Liver (tissue), 9 donors: ENCODE results near the gene PANK2. TPM values are rescaled to one million over a fixed set of nuclear protein-coding genes. Genes with fewer than 3 reads are reported as not detected.
"Not testable (repeated sequence)": the region's sequence is repeated elsewhere in the genome, so short reads cannot be mapped to it uniquely, and the experiment has no call there.

Experiments used
- DNase-seq: peaks from one replicate; pipeline ENCODE4 v3.0.0-alpha.2; 2017; ENCODE audit warnings: low spot score
- H3K27ac ChIP-seq, 2 donors: one replicate each; pipeline ENCODE4 v1.7.0; 2013; ENCODE audit warnings: inconsistent platforms in 2 of 2, low read length in 2 of 2, control low read depth in 1 of 2, low read depth in 1 of 2, mild to moderate bottlenecking in 1 of 2
- H3K27me3 ChIP-seq, 4 donors: one replicate each; pipeline versions ENCODE4 v1.6.1 to v1.7.0; 2013; ENCODE audit warnings: low read length in 3 of 4, inconsistent platforms in 1 of 4, mild to moderate bottlenecking in 1 of 4, moderate library complexity in 1 of 4; ENCODE audit not compliant: control insufficient read depth in 4 of 4, insufficient read depth in 4 of 4
- H3K36me3 ChIP-seq, 4 donors: one replicate each; pipeline versions ENCODE4 v1.6.1 to v1.7.0; 2013; ENCODE audit warnings: low read length in 3 of 4, mild to moderate bottlenecking in 3 of 4, low read depth in 1 of 4, moderate library complexity in 1 of 4; ENCODE audit not compliant: control insufficient read depth in 4 of 4, insufficient read depth in 3 of 4
- H3K4me1 ChIP-seq, 4 donors: one replicate each; pipeline versions ENCODE4 v1.6.1 to v1.7.0; 2013; ENCODE audit warnings: low read length in 3 of 4, mild to moderate bottlenecking in 3 of 4, moderate library complexity in 1 of 4; ENCODE audit not compliant: control insufficient read depth in 4 of 4, insufficient read depth in 4 of 4
- H3K4me3 ChIP-seq, 3 donors: one replicate each; pipeline versions ENCODE4 v1.6.1 to v1.7.0; 2013; ENCODE audit warnings: low read length in 3 of 3, control low read depth in 1 of 3, low read depth in 1 of 3, mild to moderate bottlenecking in 1 of 3
- H3K9ac ChIP-seq, 2 donors: one replicate each; pipeline ENCODE4 v1.7.0; 2013; ENCODE audit warnings: low read length in 2 of 2, mild to moderate bottlenecking in 2 of 2, moderate library complexity in 2 of 2, control low read depth in 1 of 2, low read depth in 1 of 2
- H3K9me3 ChIP-seq, 4 donors: one replicate each; pipeline versions ENCODE4 v1.6.1 to v1.7.0; 2013; ENCODE audit warnings: low read length in 3 of 4; ENCODE audit not compliant: control insufficient read depth in 4 of 4
- EGR1 ChIP-seq, 2 donors: IDR thresholded peaks; 2 replicates each; pipeline ENCODE4 v1.6.1; 2016 to 2018; ENCODE audit warnings: antibody characterized with exemption in 2 of 2, low read depth in 2 of 2
- FOXA1 ChIP-seq: IDR thresholded peaks from 2 replicates; pipeline ENCODE4 v1.6.1; 2016; ENCODE audit warnings: antibody characterized with exemption
- FOXA2 ChIP-seq: IDR thresholded peaks from 2 replicates; pipeline ENCODE4 v1.6.1; 2016; ENCODE audit warnings: antibody characterized with exemption
- GABPA ChIP-seq, 2 donors: IDR thresholded peaks in 1 of 2; conservative IDR thresholded peaks in 1 of 2; 2 replicates each; pipeline ENCODE4 v1.6.1; 2016; ENCODE audit warnings: antibody characterized with exemption in 2 of 2, mild to moderate bottlenecking in 1 of 2, moderate library complexity in 1 of 2
- HNF4A ChIP-seq, 2 donors: conservative IDR thresholded peaks; 2 replicates each; pipeline ENCODE4 v1.6.1; 2016; ENCODE audit warnings: antibody characterized with exemption in 2 of 2, mild to moderate bottlenecking in 2 of 2
- HNF4G ChIP-seq: IDR thresholded peaks from 2 replicates; pipeline ENCODE4 v1.6.1; 2016; ENCODE audit warnings: antibody characterized with exemption
- JUND ChIP-seq, 2 donors: IDR thresholded peaks; 2 replicates each; pipeline ENCODE4 v1.6.1; 2016; ENCODE audit warnings: antibody characterized with exemption in 2 of 2
- NR2F2 ChIP-seq: IDR thresholded peaks from 2 replicates; pipeline ENCODE4 v1.6.1; 2016; ENCODE audit warnings: antibody characterized with exemption
- RAD21 ChIP-seq, 2 donors: IDR thresholded peaks; 2 replicates each; pipeline ENCODE4 v1.6.1; 2016; ENCODE audit warnings: antibody characterized with exemption in 2 of 2, mild to moderate bottlenecking in 2 of 2
- RXRA ChIP-seq, 2 donors: IDR thresholded peaks; 2 replicates each; pipeline ENCODE4 v1.6.1; 2017 to 2018; ENCODE audit warnings: antibody characterized with exemption in 2 of 2, mild to moderate bottlenecking in 1 of 2
- SP1 ChIP-seq: IDR thresholded peaks from 2 replicates; pipeline ENCODE4 v1.6.1; 2018; ENCODE audit warnings: antibody characterized with exemption, mild to moderate bottlenecking
- TAF1 ChIP-seq: conservative IDR thresholded peaks from 2 replicates; pipeline ENCODE4 v1.6.1; 2016; ENCODE audit warnings: antibody characterized with exemption, mild to moderate bottlenecking
- YY1 ChIP-seq: IDR thresholded peaks from 2 replicates; pipeline ENCODE4 v1.6.1; 2016; ENCODE audit warnings: antibody characterized with exemption, mild to moderate bottlenecking
- WGBS: extraction: QIAGEN DNeasy Blood & Tissue Kit; methylation state at CpG from one replicate; pipeline ENCODE4 v1.1.7; 2013; 5-methylcytosine and 5-hydroxymethylcytosine counted together
- polyA plus RNA-seq, 2 donors: library from polyadenylated mRNA; stranded (reverse) in 1 of 2; unstranded in 1 of 2; fragments of 200-250 nt in 1 of 2; fragments of >200 nt in 1 of 2; fragmentation: Nextera tagmentation in 1 of 2; extraction: Ambion mirVana in 1 of 2; gene quantifications; one replicate each; pipeline versions ENCODE4 v1.2.1 to v1.2.3, GENCODE V29; 2013 to 2015
- total RNA-seq, 2 donors: library from RNA; depleted of rRNA; stranded (reverse); fragments of >200 nt; gene quantifications; one replicate each; pipeline ENCODE4 v1.2.3, GENCODE V29; 2014
- TF ChIP-seq, protein P1 (sequence below): fragments of 150-350 bp; IDR thresholded peaks from 2 replicates; pipeline ENCODE4 v1.5.1; 2017; ENCODE audit warnings: improper control_type of control experiment, low read depth, low read length; ENCODE audit not compliant: missing input control
- TF ChIP-seq, protein P2 (sequence below): IDR thresholded peaks from 2 replicates; pipeline ENCODE4 v1.6.1; 2016; ENCODE audit warnings: antibody characterized with exemption, mild to moderate bottlenecking
- TF ChIP-seq, protein P3 (sequence below): IDR thresholded peaks from 2 replicates; pipeline ENCODE4 v1.6.1; 2016; ENCODE audit warnings: antibody characterized with exemption
- TF ChIP-seq, protein P4 (sequence below): IDR thresholded peaks from 2 replicates; pipeline ENCODE4 v1.6.1; 2016; ENCODE audit warnings: antibody characterized with exemption
- TF ChIP-seq, protein P5 (sequence below): IDR thresholded peaks from 2 replicates; pipeline ENCODE4 v1.6.1; 2016; ENCODE audit warnings: antibody characterized with exemption
- donor health status: healthy.
- donor health status: healthy.
- donor health status: healthy.
- donor health status: healthy.
- donor health status: healthy.

PANK2 gene
- total RNA-seq (10 to 100 TPM; 21.1 to 27.7 TPM), polyA plus RNA-seq (10 to 100 TPM; 10.6 to 10.8 TPM)

DNA sequence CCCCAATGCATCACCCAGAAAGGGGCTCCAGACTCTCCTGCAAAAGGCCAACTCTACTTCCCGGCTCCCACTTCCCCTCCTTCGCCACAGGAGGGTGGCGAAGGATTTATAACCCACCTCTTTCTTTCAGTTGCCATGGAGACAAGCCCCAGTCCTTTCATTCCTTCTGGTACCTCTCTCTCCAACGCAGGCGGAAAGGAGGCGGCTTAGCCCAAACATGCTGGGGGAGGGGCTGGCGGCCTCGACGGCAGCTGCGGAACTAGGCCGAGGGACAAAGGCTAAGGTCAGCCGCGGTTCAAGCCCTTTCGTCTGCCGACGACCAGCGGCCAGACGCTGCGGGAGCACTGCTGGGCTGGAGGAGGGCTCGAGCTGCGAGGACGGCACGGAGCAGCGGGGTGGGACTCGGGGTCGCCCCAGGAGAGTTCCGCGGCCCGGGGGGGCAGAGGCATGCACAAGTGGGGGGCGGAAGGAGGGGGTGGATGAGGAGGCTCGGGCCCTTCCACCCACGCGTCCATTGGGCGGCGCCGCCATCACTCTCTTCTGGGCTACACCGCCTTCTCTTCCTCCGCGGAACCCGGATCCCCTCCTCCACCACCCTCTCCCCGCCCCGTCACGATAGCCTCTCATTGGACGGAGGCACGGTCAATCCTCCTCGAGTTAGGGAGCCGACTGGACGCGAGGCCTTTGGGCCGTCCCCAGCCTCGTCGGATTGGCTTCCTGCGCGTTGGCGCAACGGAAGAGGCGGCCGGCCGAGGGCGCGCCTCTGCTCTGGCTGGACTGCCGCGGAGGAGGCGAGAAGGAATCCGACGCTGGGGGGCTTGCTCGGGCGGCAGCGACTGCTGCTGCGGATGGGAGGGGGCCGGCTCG is at the start of gene PANK2:
PANK2 (plus strand) TSS at position 766 of the 867 bp plus-strand sequence.
- H3K27me3 ChIP-seq: no peaks in the 10 kb centered on the region
- peak within 1 kb of the TSS; percentile 93 to 97 (median 95) for H3K4me3 ChIP-seq
- under 1% methylated on average over 72 of the region's 72 CpGs for WGBS
- DNase-seq: peak; percentile 98
- no peaks in the 10 kb centered on the region for H3K36me3 ChIP-seq
- H3K9ac ChIP-seq: peak within 1 kb of the TSS; percentile 86 to 88
- TF ChIP-seq, protein P1, sequence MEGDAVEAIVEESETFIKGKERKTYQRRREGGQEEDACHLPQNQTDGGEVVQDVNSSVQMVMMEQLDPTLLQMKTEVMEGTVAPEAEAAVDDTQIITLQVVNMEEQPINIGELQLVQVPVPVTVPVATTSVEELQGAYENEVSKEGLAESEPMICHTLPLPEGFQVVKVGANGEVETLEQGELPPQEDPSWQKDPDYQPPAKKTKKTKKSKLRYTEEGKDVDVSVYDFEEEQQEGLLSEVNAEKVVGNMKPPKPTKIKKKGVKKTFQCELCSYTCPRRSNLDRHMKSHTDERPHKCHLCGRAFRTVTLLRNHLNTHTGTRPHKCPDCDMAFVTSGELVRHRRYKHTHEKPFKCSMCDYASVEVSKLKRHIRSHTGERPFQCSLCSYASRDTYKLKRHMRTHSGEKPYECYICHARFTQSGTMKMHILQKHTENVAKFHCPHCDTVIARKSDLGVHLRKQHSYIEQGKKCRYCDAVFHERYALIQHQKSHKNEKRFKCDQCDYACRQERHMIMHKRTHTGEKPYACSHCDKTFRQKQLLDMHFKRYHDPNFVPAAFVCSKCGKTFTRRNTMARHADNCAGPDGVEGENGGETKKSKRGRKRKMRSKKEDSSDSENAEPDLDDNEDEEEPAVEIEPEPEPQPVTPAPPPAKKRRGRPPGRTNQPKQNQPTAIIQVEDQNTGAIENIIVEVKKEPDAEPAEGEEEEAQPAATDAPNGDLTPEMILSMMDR: peak; percentile 35
- TF ChIP-seq, protein P2, sequence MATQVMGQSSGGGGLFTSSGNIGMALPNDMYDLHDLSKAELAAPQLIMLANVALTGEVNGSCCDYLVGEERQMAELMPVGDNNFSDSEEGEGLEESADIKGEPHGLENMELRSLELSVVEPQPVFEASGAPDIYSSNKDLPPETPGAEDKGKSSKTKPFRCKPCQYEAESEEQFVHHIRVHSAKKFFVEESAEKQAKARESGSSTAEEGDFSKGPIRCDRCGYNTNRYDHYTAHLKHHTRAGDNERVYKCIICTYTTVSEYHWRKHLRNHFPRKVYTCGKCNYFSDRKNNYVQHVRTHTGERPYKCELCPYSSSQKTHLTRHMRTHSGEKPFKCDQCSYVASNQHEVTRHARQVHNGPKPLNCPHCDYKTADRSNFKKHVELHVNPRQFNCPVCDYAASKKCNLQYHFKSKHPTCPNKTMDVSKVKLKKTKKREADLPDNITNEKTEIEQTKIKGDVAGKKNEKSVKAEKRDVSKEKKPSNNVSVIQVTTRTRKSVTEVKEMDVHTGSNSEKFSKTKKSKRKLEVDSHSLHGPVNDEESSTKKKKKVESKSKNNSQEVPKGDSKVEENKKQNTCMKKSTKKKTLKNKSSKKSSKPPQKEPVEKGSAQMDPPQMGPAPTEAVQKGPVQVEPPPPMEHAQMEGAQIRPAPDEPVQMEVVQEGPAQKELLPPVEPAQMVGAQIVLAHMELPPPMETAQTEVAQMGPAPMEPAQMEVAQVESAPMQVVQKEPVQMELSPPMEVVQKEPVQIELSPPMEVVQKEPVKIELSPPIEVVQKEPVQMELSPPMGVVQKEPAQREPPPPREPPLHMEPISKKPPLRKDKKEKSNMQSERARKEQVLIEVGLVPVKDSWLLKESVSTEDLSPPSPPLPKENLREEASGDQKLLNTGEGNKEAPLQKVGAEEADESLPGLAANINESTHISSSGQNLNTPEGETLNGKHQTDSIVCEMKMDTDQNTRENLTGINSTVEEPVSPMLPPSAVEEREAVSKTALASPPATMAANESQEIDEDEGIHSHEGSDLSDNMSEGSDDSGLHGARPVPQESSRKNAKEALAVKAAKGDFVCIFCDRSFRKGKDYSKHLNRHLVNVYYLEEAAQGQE: peak; percentile 40
- peak; percentile 61 to 63 for TF ChIP-seq EGR1 (IDR thresholded peaks at IDR 0.05; ENCODE audit: low read depth in 2 of 2)
- TF ChIP-seq HNF4G: no peak
- TF ChIP-seq, protein P3, sequence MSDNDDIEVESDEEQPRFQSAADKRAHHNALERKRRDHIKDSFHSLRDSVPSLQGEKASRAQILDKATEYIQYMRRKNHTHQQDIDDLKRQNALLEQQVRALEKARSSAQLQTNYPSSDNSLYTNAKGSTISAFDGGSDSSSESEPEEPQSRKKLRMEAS: no peak
- TF ChIP-seq GABPA (IDR thresholded peaks at IDR 0.05 in 1 of 2, conservative IDR thresholded peaks at IDR 0.05 in 1 of 2): peak; percentile 62 to 90
- TF ChIP-seq TAF1: peak; percentile 70
- no peak for TF ChIP-seq JUND (IDR thresholded peaks at IDR 0.05)
- TF ChIP-seq, protein P4, sequence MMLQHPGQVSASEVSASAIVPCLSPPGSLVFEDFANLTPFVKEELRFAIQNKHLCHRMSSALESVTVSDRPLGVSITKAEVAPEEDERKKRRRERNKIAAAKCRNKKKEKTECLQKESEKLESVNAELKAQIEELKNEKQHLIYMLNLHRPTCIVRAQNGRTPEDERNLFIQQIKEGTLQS: no peak
- TF ChIP-seq FOXA2: no peak
- peak; percentile 93 for TF ChIP-seq YY1
- TF ChIP-seq RXRA (IDR thresholded peaks at IDR 0.05): peak; percentile 44 to 79
- TF ChIP-seq SP1: peak; percentile 95
- TF ChIP-seq, protein P5, sequence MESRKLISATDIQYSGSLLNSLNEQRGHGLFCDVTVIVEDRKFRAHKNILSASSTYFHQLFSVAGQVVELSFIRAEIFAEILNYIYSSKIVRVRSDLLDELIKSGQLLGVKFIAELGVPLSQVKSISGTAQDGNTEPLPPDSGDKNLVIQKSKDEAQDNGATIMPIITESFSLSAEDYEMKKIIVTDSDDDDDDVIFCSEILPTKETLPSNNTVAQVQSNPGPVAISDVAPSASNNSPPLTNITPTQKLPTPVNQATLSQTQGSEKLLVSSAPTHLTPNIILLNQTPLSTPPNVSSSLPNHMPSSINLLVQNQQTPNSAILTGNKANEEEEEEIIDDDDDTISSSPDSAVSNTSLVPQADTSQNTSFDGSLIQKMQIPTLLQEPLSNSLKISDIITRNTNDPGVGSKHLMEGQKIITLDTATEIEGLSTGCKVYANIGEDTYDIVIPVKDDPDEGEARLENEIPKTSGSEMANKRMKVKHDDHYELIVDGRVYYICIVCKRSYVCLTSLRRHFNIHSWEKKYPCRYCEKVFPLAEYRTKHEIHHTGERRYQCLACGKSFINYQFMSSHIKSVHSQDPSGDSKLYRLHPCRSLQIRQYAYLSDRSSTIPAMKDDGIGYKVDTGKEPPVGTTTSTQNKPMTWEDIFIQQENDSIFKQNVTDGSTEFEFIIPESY: no peak
- peak; percentile 72 for TF ChIP-seq NR2F2
- TF ChIP-seq HNF4A (conservative IDR thresholded peaks at IDR 0.05): peak; percentile 59 to 70
- TF ChIP-seq RAD21 (IDR thresholded peaks at IDR 0.05): peak; percentile 52 to 59
- TF ChIP-seq FOXA1: no peak
- H3K27ac ChIP-seq: peak within 1 kb of the TSS; percentile 91 to 94
- H3K4me1 ChIP-seq: peaks cover 5 to 46% (median 40%) of the 10 kb centered on the region in 4 donors
- no peaks in the 10 kb centered on the region for H3K9me3 ChIP-seq

DNA sequence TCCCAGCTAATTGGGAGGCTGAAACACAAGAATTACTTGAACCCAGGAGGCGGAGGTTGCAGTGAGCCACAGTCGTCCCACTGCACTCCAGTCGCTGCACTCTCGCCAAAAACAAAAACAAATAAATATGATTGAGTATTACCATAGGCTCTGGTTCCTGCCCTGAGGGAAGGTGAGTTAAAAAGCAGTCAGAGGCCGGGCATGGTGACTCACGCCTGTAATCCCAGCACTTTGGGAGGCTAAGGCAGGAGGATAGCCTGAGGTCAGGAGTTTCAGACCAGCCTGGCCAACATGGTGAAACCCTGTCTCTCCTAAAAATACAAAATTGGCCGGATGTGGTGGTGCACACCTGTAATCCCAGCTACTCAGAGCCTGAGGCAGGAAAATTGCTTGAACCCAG is 49.0 kb upstream of the PANK2 start:
- H3K27ac ChIP-seq, H3K4me1 ChIP-seq, H3K9me3 ChIP-seq, H3K9ac ChIP-seq, DNase-seq, H3K36me3 ChIP-seq, H3K27me3 ChIP-seq, H3K4me3 ChIP-seq: not testable (repeated sequence)
- 95% methylated on average over 7 of the region's 7 CpGs for WGBS
